IMR-90 (cell line): ENCODE results near the gene SEC14L6. TPM values are rescaled to one million over a fixed set of nuclear protein-coding genes. Genes with fewer than 3 reads are reported as not detected.

ENCODE experiments used
- ATAC-seq: fragments of 200-7000 bp; cut with Tn5 transposase; 2 replicates; pipeline ENCODE4 v1.9.1; 2020; ENCODE audit warnings: low read depth, mild to moderate bottlenecking, moderate library complexity
- BruUV-seq: library from RNA; stranded (reverse); fragments of 400-500 nt; replicated peaks from 2 replicates; lab custom pipeline; 2021; lab: Mats Ljungman, UMichigan
- CTCF ChIA-PET: fragments of 300-600 bp; formaldehyde crosslinking; extraction: SDS; loops from one replicate; lab custom pipeline; 2021; ENCODE audit warnings: antibody characterized with exemption; lab: Yijun Ruan, JAX
- POLR2A ChIA-PET: fragments of 300-600 bp; sonication (Branson Sonifier 250); formaldehyde crosslinking; loops from one replicate; lab custom pipeline; 2022; ENCODE audit warnings: antibody characterized with exemption; ENCODE audit not compliant: unreplicated experiment; lab: Charles Lee
- DNase-seq: peaks from one replicate; pipeline ENCODE4 v3.0.0; 2013
- H2AFZ ChIP-seq: replicated peaks from 2 replicates; pipeline ENCODE3; 2013; ENCODE audit warnings: low read length, mild to moderate bottlenecking; ENCODE audit not compliant: poor library complexity
- H2AK5ac ChIP-seq: 2 replicates; pipeline ENCODE4 v1.6.1; 2013; ENCODE audit warnings: low read depth, low read length, inconsistent platforms
- H2AK9ac ChIP-seq: replicated peaks from 2 replicates; pipeline ENCODE3; 2013; ENCODE audit warnings: mild to moderate bottlenecking, low read depth, low read length, moderate library complexity; ENCODE audit not compliant: poor library complexity
- H2BK120ac ChIP-seq: 2 replicates; pipeline ENCODE4 v1.6.1; 2013; ENCODE audit warnings: low read depth, low read length, inconsistent platforms
- H2BK15ac ChIP-seq: 3 replicates; pipeline ENCODE4 v1.6.1; 2013; ENCODE audit warnings: low read depth, low read length, inconsistent platforms
- H2BK20ac ChIP-seq: 2 replicates; pipeline ENCODE4 v1.6.1; 2013; ENCODE audit warnings: low read depth, mild to moderate bottlenecking, inconsistent platforms, low read length, moderate library complexity
- H2BK5ac ChIP-seq: 2 replicates; pipeline ENCODE4 v1.6.1; 2013; ENCODE audit warnings: mild to moderate bottlenecking, low read depth, low read length, inconsistent platforms; ENCODE audit not compliant: poor library complexity, severe bottlenecking
- H3K14ac ChIP-seq: replicated peaks from 2 replicates; pipeline ENCODE4 v1.6.1; 2013; ENCODE audit warnings: low read depth, low read length, inconsistent platforms
- H3K18ac ChIP-seq: 2 replicates; pipeline ENCODE4 v1.6.1; 2013; ENCODE audit warnings: low read depth, low read length, control low read depth
- H3K23ac ChIP-seq: 2 replicates; pipeline ENCODE4 v1.6.1; 2013; ENCODE audit warnings: low read depth, low read length, inconsistent platforms
- H3K27ac ChIP-seq: 2 replicates; pipeline ENCODE4 v1.5.1; 2013; ENCODE audit warnings: mild to moderate bottlenecking, control low read depth, low read length; ENCODE audit not compliant: insufficient read depth
- H3K27me3 ChIP-seq: 2 replicates; pipeline ENCODE4 v1.6.1; 2013; ENCODE audit warnings: low read length; ENCODE audit not compliant: control insufficient read depth, insufficient read depth
- H3K36me3 ChIP-seq: 2 replicates; pipeline ENCODE4 v1.6.1; 2013; ENCODE audit warnings: low read length, mixed read lengths; ENCODE audit not compliant: control insufficient read depth, insufficient read depth
- H3K4ac ChIP-seq: 2 replicates; pipeline ENCODE4 v1.6.1; 2013; ENCODE audit warnings: low read depth, low read length, inconsistent platforms
- H3K4me1 ChIP-seq: 2 replicates; pipeline ENCODE4 v1.6.1; 2013; ENCODE audit warnings: low read length, mixed read lengths; ENCODE audit not compliant: control insufficient read depth, insufficient read depth
- H3K4me2 ChIP-seq: 2 replicates; pipeline ENCODE4 v1.6.1; 2013; ENCODE audit warnings: low read depth, mild to moderate bottlenecking, control low read depth, low read length, moderate library complexity
- H3K4me3 ChIP-seq: 2 replicates; pipeline ENCODE4 v1.5.1; 2013; ENCODE audit warnings: low read depth, mild to moderate bottlenecking, control low read depth, low read length, moderate library complexity; ENCODE audit not compliant: insufficient read depth
- H3K56ac ChIP-seq: 2 replicates; pipeline ENCODE4 v1.6.1; 2013; ENCODE audit warnings: low read length, inconsistent platforms; ENCODE audit not compliant: insufficient read depth; ENCODE audit errors: extremely low read depth
- H3K79me1 ChIP-seq, 2 experiments: 2 replicates each; pipeline ENCODE4 v1.6.1; 2013; ENCODE audit warnings: low read length in 2 of 2, inconsistent platforms in 1 of 2, low read depth in 1 of 2
- H3K9ac ChIP-seq: 2 replicates; pipeline ENCODE4 v1.6.1; 2013; ENCODE audit warnings: low read depth, low read length, control low read depth
- H3K9me1 ChIP-seq: 2 replicates; pipeline ENCODE4 v1.6.1; 2013; ENCODE audit warnings: low read length, inconsistent platforms; ENCODE audit not compliant: insufficient read depth
- H3K9me3 ChIP-seq: 2 replicates; pipeline ENCODE4 v1.6.1; 2013; ENCODE audit warnings: low read length; ENCODE audit not compliant: control insufficient read depth, insufficient read depth
- H4K20me1 ChIP-seq: 2 replicates; pipeline ENCODE4 v1.6.1; 2013; ENCODE audit warnings: low read length, inconsistent platforms; ENCODE audit not compliant: insufficient read depth
- H4K5ac ChIP-seq: 2 replicates; pipeline ENCODE4 v1.6.1; 2013; ENCODE audit warnings: mild to moderate bottlenecking, low read depth, low read length, control low read depth
- H4K8ac ChIP-seq, 2 experiments: 2 replicates each; pipeline ENCODE4 v1.6.1; 2013; ENCODE audit warnings: low read depth in 2 of 2, low read length in 2 of 2, control low read depth in 1 of 2, inconsistent platforms in 1 of 2
- H4K91ac ChIP-seq: 2 replicates; pipeline ENCODE4 v1.6.1; 2013; ENCODE audit warnings: low read depth, low read length, inconsistent platforms; ENCODE audit not compliant: insufficient read depth
- BHLHE40 ChIP-seq: fragments of 150-350 bp; IDR thresholded peaks from 2 replicates; pipeline ENCODE4 v1.6.1; 2016; ENCODE audit warnings: mild to moderate bottlenecking, low read depth, low read length
- CHD1 ChIP-seq: IDR thresholded peaks from 2 replicates; pipeline ENCODE4 v1.6.1; 2012; ENCODE audit warnings: low read depth, low read length, improper control_type of control experiment
- NFE2L2 ChIP-seq: fragments of 150-350 bp; IDR thresholded peaks from 2 replicates; pipeline ENCODE4 v1.6.1; 2016; ENCODE audit warnings: low read depth, mild to moderate bottlenecking, low read length
- RFX5 ChIP-seq: IDR thresholded peaks from 2 replicates; pipeline ENCODE4 v1.8.0; 2012; ENCODE audit warnings: low read depth, mild to moderate bottlenecking, low read length, moderate library complexity
- SMC3 ChIP-seq: fragments of 150-350 bp; IDR thresholded peaks from 2 replicates; pipeline ENCODE4 v1.6.1; 2016; ENCODE audit warnings: low read depth, mild to moderate bottlenecking, antibody characterized with exemption, low read length, moderate library complexity
- WGBS, 2 experiments: methylation state at CpG; one replicate each; pipeline versions ENCODE4 v1.1.5 to v1.1.7; 2013; ENCODE audit warnings: missing lambda C conversion rate in 2 of 2; ENCODE audit not compliant: insufficient read length in 1 of 2; ENCODE audit errors: extremely low coverage in 2 of 2; 5-methylcytosine and 5-hydroxymethylcytosine counted together
- dilution Hi-C: fragments of 300-500 bp; cut with HindIII; formaldehyde crosslinking; loops from one replicate; pipeline ENCODE4 v1.14.3; 2018; ENCODE audit warnings: low sequenced_read_pairs; ENCODE audit not compliant: unreplicated experiment
- in situ Hi-C: fragments of 300-500 bp; cut with MboI; formaldehyde crosslinking; loops from 3 replicates; pipeline ENCODE4 v1.14.3; 2019; ENCODE audit warnings: low sequenced_read_pairs, inconsistent platforms, mixed read lengths
- intact Hi-C: fragments of 100-400 bp; cut with micrococcal nuclease; formaldehyde crosslinking; loops from 2 replicates; pipeline ENCODE4 v1.10.0; 2022
- polyA plus RNA-seq, 3 experiments: library from polyadenylated mRNA; depleted of rRNA; stranded (reverse); fragments of >200 nt; gene quantifications; 2 replicates each; pipeline ENCODE4 v1.2.3, GENCODE V29; 2012; ENCODE audit warnings: low replicate concordance in 1 of 3
- total RNA-seq: library from RNA; depleted of rRNA; stranded (reverse); fragments of >200 nt; gene quantifications from 2 replicates; pipeline ENCODE4 v1.2.3, GENCODE V29; 2012
- TF ChIP-seq, protein P1 (sequence below): conservative IDR thresholded peaks from 2 replicates; pipeline ENCODE4 v1.5.1; 2012; ENCODE audit warnings: mild to moderate bottlenecking, low read depth, low read length, improper control_type of control experiment
- TF ChIP-seq, protein P2 (sequence below): fragments of 150-350 bp; IDR thresholded peaks from 2 replicates; pipeline ENCODE4 v1.6.1; 2016; ENCODE audit warnings: low read depth, mild to moderate bottlenecking, low read length, moderate library complexity, borderline replicate concordance

Gene SEC14L6
- total and polyA plus RNA-seq, 2 of the 4 experiments (the other 2 are of a cell fraction) = 0.09 TPM; not detected in 1

DNA sequence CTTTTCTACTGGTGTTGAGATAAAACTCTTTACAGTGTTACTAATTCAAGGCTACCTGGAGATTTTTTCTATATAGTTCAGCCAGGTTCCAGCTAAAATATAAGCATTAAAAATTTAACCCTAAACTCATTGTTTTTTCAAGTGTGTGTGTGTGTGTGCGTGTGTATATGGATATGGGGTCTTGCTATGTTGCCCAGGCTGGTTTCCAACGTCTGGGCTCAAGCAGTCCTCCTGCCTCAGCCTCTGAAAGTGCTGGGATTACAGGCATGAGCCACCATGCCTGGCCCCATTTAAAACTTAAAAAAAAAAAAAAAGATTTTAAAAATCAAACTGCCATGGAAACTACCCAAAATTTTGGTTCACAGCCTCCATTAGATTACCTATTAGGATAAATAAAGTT, 49.7 kb upstream of the SEC14L6 start:
- Histone ChIP-seq H3K36me3 (no peaks in the 10 kb centered on the region), H2AFZ (no peak overlapping the region), H3K18ac (no peak overlapping the region), H3K9me1 (no peaks in the 10 kb centered on the region), H3K27me3 (peaks cover 11% of the 10 kb centered on the region), H4K8ac (no peak overlapping the region), H3K4me1 (no peaks in the 10 kb centered on the region), H2AK9ac (no peak overlapping the region), H2BK5ac (no peak overlapping the region), H3K23ac (no peak overlapping the region), H2BK20ac (no peak overlapping the region), H4K5ac (no peak overlapping the region), H3K79me1 (peaks cover 3 to 4% of the 10 kb centered on the region in 2 experiments), H2BK15ac (no peak overlapping the region), H2BK120ac (no peak overlapping the region), H3K56ac (no peak overlapping the region), H4K91ac (no peak overlapping the region), H3K9ac (no peak overlapping the region), H3K4me2 (no peak overlapping the region), H3K14ac (no peak overlapping the region), H2AK5ac (no peak overlapping the region), H4K20me1 (no peaks in the 10 kb centered on the region), H3K27ac (no peak overlapping the region), H3K9me3 (no peaks in the 10 kb centered on the region), H3K4ac (no peak overlapping the region), H3K4me3 (no peak overlapping the region)
- dilution Hi-C loops = no loop called here
- DNase-seq (no peak), ATAC-seq (no peak)
- WGBS, 2 experiments = no CpG with 5 or more reads among the region's 2 CpGs
- BruUV-seq = no TSS peak
- POLR2A ChIA-PET = no interaction called here
- CTCF ChIA-PET = no interaction called here
- in situ Hi-C loops = no loop called here
- intact Hi-C loops = no loop called here
- TF ChIP-seq NFE2L2 (no peak), BHLHE40 (no peak), SMC3 (no peak), RFX5 (no peak), CHD1 (no peak)
- TF ChIP-seq, protein P1, sequence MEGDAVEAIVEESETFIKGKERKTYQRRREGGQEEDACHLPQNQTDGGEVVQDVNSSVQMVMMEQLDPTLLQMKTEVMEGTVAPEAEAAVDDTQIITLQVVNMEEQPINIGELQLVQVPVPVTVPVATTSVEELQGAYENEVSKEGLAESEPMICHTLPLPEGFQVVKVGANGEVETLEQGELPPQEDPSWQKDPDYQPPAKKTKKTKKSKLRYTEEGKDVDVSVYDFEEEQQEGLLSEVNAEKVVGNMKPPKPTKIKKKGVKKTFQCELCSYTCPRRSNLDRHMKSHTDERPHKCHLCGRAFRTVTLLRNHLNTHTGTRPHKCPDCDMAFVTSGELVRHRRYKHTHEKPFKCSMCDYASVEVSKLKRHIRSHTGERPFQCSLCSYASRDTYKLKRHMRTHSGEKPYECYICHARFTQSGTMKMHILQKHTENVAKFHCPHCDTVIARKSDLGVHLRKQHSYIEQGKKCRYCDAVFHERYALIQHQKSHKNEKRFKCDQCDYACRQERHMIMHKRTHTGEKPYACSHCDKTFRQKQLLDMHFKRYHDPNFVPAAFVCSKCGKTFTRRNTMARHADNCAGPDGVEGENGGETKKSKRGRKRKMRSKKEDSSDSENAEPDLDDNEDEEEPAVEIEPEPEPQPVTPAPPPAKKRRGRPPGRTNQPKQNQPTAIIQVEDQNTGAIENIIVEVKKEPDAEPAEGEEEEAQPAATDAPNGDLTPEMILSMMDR = no peak
- TF ChIP-seq, protein P2, sequence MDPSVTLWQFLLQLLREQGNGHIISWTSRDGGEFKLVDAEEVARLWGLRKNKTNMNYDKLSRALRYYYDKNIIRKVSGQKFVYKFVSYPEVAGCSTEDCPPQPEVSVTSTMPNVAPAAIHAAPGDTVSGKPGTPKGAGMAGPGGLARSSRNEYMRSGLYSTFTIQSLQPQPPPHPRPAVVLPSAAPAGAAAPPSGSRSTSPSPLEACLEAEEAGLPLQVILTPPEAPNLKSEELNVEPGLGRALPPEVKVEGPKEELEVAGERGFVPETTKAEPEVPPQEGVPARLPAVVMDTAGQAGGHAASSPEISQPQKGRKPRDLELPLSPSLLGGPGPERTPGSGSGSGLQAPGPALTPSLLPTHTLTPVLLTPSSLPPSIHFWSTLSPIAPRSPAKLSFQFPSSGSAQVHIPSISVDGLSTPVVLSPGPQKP = no peak
